ENCODE measurements around the gene PDS5B.

PDS5B gene

GRCh38 chr13:32577032-32577431 lies 9.2 kb upstream of the PDS5B start:
- Histone ChIP-seq H3K4me2 (ENCODE audit: low read length) (no peak overlapping the region), H3K27ac (ENCODE audit: low read depth, low read length) (no peak overlapping the region), H3K9me2 (replicated peaks; ENCODE audit: control insufficient read depth, low read length) (no peaks in the 10 kb centered on the region), H3K79me2 (ENCODE audit: control insufficient read depth, low read length) (no peaks in the 10 kb centered on the region), H3F3A (ENCODE audit: control insufficient read depth, insufficient read depth) (no peaks in the 10 kb centered on the region), H3K4me1 (ENCODE audit: control insufficient read depth, low read length) (no peaks in the 10 kb centered on the region), H3K27me3 (ENCODE audit: control insufficient read depth, low read length) (no peaks in the 10 kb centered on the region), H3K36me3 (ENCODE audit: control insufficient read depth, low read length) (no peaks in the 10 kb centered on the region), H3K9me3 (ENCODE audit: control insufficient read depth, insufficient read depth, low read length) (peaks cover 16% of the 10 kb centered on the region), H3K4me3 (ENCODE audit: low read length) (no peak overlapping the region), H4K20me1 (ENCODE audit: control insufficient read depth, insufficient read depth, low read depth, low read length) (no peaks in the 10 kb centered on the region)
- no peak for TF ChIP-seq CTCF (IDR thresholded peaks at IDR 0.05; ENCODE audit: low read depth, low read length, poor library complexity, severe bottlenecking)
- no peak for TF ChIP-seq EZH2phosphoT487 (IDR thresholded peaks at IDR 0.05; ENCODE audit: borderline replicate concordance, low read length)

GRCh38 chr13:32581177-32581786 lies 5.0 kb upstream of the PDS5B start:
- Histone ChIP-seq H4K20me1 (ENCODE audit: control insufficient read depth, insufficient read depth, low read depth, low read length) (no peaks in the 10 kb centered on the region), H3F3A (ENCODE audit: control insufficient read depth, insufficient read depth) (no peaks in the 10 kb centered on the region), H3K27me3 (ENCODE audit: control insufficient read depth, low read length) (no peaks in the 10 kb centered on the region), H3K9me2 (replicated peaks; ENCODE audit: control insufficient read depth, low read length) (no peaks in the 10 kb centered on the region), H3K79me2 (ENCODE audit: control insufficient read depth, low read length) (no peaks in the 10 kb centered on the region), H3K27ac (ENCODE audit: low read depth, low read length) (no peak overlapping the region), H3K4me1 (ENCODE audit: control insufficient read depth, low read length) (peaks cover 8% of the 10 kb centered on the region), H3K36me3 (ENCODE audit: control insufficient read depth, low read length) (no peaks in the 10 kb centered on the region), H3K4me2 (ENCODE audit: low read length) (no peak overlapping the region), H3K4me3 (ENCODE audit: low read length) (no peak overlapping the region), H3K9me3 (ENCODE audit: control insufficient read depth, insufficient read depth, low read length) (peaks cover 16% of the 10 kb centered on the region)
- TF ChIP-seq CTCF (IDR thresholded peaks at IDR 0.05; ENCODE audit: low read depth, low read length, poor library complexity, severe bottlenecking) (peak; percentile 71), EZH2phosphoT487 (IDR thresholded peaks at IDR 0.05; ENCODE audit: borderline replicate concordance, low read length) (no peak)

- Histone ChIP-seq H3F3A (ENCODE audit: control insufficient read depth, insufficient read depth) (no peaks in the 10 kb centered on the region), H3K9me3 (ENCODE audit: control insufficient read depth, insufficient read depth, low read length) (peaks cover 9% of the 10 kb centered on the region), H3K36me3 (ENCODE audit: control insufficient read depth, low read length) (peaks cover 1% of the 10 kb centered on the region; the same call in 1 of the 2 replicates), H3K27ac (ENCODE audit: low read depth, low read length) (no peak overlapping the region), H3K9me2 (replicated peaks; ENCODE audit: control insufficient read depth, low read length) (no peaks in the 10 kb centered on the region), H3K27me3 (ENCODE audit: control insufficient read depth, low read length) (no peaks in the 10 kb centered on the region), H3K4me1 (ENCODE audit: control insufficient read depth, low read length) (peaks cover 8% of the 10 kb centered on the region), H3K79me2 (ENCODE audit: control insufficient read depth, low read length) (peaks cover 3% of the 10 kb centered on the region), H3K4me2 (ENCODE audit: low read length) (no peak overlapping the region), H3K4me3 (ENCODE audit: low read length) (no peak overlapping the region), H4K20me1 (ENCODE audit: control insufficient read depth, insufficient read depth, low read depth, low read length) (no peaks in the 10 kb centered on the region)
- no peak for TF ChIP-seq EZH2phosphoT487 (IDR thresholded peaks at IDR 0.05; ENCODE audit: borderline replicate concordance, low read length)
- TF ChIP-seq CTCF (IDR thresholded peaks at IDR 0.05; ENCODE audit: low read depth, low read length, poor library complexity, severe bottlenecking): no peak
Observed at GRCh38 chr13:32582281-32582680, 4.0 kb upstream of the PDS5B start.

Measured in DOHH2 (cell line).